ENCODE measurements around the gene KCP.

DNA sequence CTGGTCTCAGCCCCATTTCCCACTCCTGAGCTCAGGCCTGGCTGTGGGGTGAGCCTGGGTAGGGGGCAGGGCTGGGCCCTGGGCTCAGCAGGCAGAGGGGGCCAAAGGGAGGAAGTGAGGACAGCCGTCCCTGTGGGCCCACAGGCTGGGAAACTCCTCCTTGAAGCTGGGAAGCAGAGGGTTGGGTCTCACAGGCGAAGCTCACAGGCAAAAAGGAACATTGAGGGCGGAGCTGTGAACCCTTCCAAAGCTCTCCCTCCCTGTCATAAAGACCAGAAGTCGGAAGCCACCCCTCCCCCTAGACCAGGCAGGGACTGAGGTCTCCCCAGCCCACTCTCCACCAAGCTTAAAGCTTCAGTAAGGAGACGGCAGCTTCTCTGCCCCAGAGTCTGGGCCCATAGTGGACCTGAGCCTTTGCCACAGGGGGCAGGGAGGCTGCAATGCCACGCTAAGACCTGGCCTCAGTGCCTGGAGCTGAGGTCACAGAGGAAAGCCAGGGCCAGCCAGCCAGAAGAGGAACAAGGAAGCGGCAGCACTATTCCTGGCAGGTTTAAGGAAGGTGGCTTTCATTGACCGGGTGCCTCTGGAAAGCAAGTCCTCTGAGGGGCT, 1.0 kb upstream of the KCP start:
- TF ChIP-seq EP300 (IDR thresholded peaks at IDR 0.05; ENCODE audit: borderline replicate concordance in 1 of 2, control insufficient read depth in 1 of 2, low read depth in 2 of 2, low read length in 2 of 2) (no peak), CTCF (IDR thresholded peaks at IDR 0.05 in 2 of 3, conservative IDR thresholded peaks at IDR 0.05 in 1 of 3; ENCODE audit: control insufficient read depth in 2 of 3, extremely low read depth in 1 of 3, insufficient read depth in 1 of 3, low read depth in 3 of 3, low read length in 3 of 3) (no peak), CREB1 (IDR thresholded peaks at IDR 0.05; ENCODE audit: low read depth) (no peak), POLR2A (IDR thresholded peaks at IDR 0.05; ENCODE audit: low read depth, low read length) (no peak), TAF1 (IDR thresholded peaks at IDR 0.05; ENCODE audit: borderline replicate concordance, low read depth, low read length) (no peak), EZH2 (IDR thresholded peaks at IDR 0.05; ENCODE audit: borderline replicate concordance, control insufficient read depth, low read depth, low read length) (no peak), POLR2AphosphoS5 (IDR thresholded peaks at IDR 0.05; ENCODE audit: low read length) (no peak), USF1 (IDR thresholded peaks at IDR 0.05; ENCODE audit: borderline replicate concordance, extremely low read length, insufficient read depth, low read depth, low read length) (no peak), MTA3 (IDR thresholded peaks at IDR 0.05; ENCODE audit: borderline replicate concordance, low read length) (no peak), FOS (IDR thresholded peaks at IDR 0.05; ENCODE audit: borderline replicate concordance, extremely low read depth, insufficient read length) (no peak)
- TF ChIP-seq, protein P1, sequence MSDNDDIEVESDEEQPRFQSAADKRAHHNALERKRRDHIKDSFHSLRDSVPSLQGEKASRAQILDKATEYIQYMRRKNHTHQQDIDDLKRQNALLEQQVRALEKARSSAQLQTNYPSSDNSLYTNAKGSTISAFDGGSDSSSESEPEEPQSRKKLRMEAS (IDR thresholded peaks at IDR 0.05; ENCODE audit: low read depth, low read length) = no peak

Measured in GM12878 (cell line).